ENCODE data around the gene CES4A. TPM values are rescaled to one million over a fixed set of nuclear protein-coding genes. Genes with fewer than 3 reads are reported as not detected.
A peak's percentile ranks its signal among the peaks of the same experiment; 100 is the strongest.

CES4A gene
- total RNA-seq, 2 experiments from 2014 or later: 14.9 to 16.0 TPM

DNA sequence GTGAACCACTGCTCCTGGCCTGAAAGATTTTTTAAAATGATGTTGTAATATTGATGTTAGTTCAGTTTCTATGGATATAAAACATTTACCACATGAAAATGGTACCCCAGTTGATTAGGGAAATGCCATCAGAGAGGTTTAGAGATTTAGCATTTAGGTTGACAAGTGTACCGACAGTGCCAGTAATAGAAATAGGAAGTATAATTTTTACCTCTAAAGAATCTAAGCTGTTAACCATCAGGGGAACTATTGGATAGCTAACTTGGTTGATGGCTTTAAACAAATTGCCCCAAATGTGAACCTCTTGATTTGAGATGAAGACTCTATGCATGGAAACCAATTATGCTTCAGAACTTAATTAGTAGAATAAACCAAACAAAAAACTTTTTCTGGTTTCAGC is 47.0 kb downstream of the CES4A start:
- no peaks in the 10 kb centered on the region for H3K9me3 Mint-ChIP-seq
- POLR2A ChIA-PET: interaction anchor here (0.6 to 1.5 kb wide), 2 partner anchors 17 to 21 kb away, joined by 3 to 4 read pairs; no protein-coding TSS in a partner anchor
- TF ChIP-seq, protein P1, sequence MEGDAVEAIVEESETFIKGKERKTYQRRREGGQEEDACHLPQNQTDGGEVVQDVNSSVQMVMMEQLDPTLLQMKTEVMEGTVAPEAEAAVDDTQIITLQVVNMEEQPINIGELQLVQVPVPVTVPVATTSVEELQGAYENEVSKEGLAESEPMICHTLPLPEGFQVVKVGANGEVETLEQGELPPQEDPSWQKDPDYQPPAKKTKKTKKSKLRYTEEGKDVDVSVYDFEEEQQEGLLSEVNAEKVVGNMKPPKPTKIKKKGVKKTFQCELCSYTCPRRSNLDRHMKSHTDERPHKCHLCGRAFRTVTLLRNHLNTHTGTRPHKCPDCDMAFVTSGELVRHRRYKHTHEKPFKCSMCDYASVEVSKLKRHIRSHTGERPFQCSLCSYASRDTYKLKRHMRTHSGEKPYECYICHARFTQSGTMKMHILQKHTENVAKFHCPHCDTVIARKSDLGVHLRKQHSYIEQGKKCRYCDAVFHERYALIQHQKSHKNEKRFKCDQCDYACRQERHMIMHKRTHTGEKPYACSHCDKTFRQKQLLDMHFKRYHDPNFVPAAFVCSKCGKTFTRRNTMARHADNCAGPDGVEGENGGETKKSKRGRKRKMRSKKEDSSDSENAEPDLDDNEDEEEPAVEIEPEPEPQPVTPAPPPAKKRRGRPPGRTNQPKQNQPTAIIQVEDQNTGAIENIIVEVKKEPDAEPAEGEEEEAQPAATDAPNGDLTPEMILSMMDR (IDR thresholded peaks at IDR 0.05): no peak
- peak overlapping the region; percentile 39 for H3K27ac Mint-ChIP-seq
- Histone ChIP-seq H3K27ac (ENCODE audit: low read depth in 1 of 2, low read length in 2 of 2) (no peak overlapping the region), H3K4me3 (ENCODE audit: low read length) (no peak overlapping the region), H3K36me3 (ENCODE audit: insufficient read depth, low read length) (peaks cover 25% of the 10 kb centered on the region), H3K9me3 (ENCODE audit: control insufficient read depth in 1 of 2, insufficient read depth in 1 of 2, low read length in 2 of 2) (no peaks in the 10 kb centered on the region), H3K4me1 (ENCODE audit: insufficient read depth, low read length) (peaks cover 30% of the 10 kb centered on the region), H3K27me3 (ENCODE audit: control insufficient read depth in 1 of 2, insufficient read depth in 2 of 2, low read length in 2 of 2) (no peaks in the 10 kb centered on the region)
- no peak for DNase-seq
- peaks cover 70% of the 10 kb centered on the region for H3K4me1 Mint-ChIP-seq (ENCODE audit: low read depth)
- H3K27me3 Mint-ChIP-seq: no peaks in the 10 kb centered on the region
- CTCF ChIA-PET: interaction anchor here (1.3 kb wide), 1 partner anchor 120 kb away, joined by 5 read pairs; no protein-coding TSS in a partner anchor
- intact Hi-C loops (cut with DNase I, micrococcal nuclease): no loop called here
- H3K4me3 Mint-ChIP-seq: peak overlapping the region; percentile 13
- ATAC-seq (ENCODE audit: poor library complexity): no peak
- peaks cover 70% of the 10 kb centered on the region for H3K36me3 Mint-ChIP-seq (ENCODE audit: low read depth)

DNA sequence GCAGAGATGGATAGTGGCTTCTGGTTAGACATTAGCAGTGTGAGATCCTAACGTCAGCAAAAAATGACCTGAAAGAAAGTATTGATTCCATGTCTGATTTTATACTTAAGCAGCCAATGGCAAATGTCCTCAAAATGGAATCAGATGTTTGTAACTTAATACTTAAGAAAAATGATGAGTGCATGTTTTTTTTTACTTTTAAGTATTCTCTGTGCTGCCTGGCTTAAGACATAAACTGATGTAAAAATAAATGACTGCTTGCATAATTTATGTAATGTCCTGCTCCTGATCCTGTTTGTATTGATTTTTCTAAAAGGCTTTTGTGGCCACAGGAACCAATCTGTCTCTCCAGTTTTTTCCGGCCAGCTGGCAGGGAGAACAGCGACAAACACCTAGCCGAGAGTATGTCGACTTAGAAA is 47.9 kb downstream of the CES4A start:
- Mint-ChIP-seq H3K4me3 (no peak overlapping the region), H3K4me1 (ENCODE audit: low read depth) (peaks cover 70% of the 10 kb centered on the region), H3K27ac (no peak overlapping the region), H3K36me3 (ENCODE audit: low read depth) (peaks cover 77% of the 10 kb centered on the region), H3K9me3 (no peaks in the 10 kb centered on the region), H3K27me3 (no peaks in the 10 kb centered on the region)
- intact Hi-C loops (cut with DNase I, micrococcal nuclease): no loop called here
- peaks cover 23% of the 10 kb centered on the region for H3K4me1 ChIP-seq (ENCODE audit: insufficient read depth, low read length)
- ChIA-PET POLR2A (no interaction called here), CTCF (interaction anchor here (1.2 kb wide), 1 partner anchor 18 kb away, joined by 4 read pairs; no protein-coding TSS in a partner anchor)
- H3K36me3 ChIP-seq (ENCODE audit: insufficient read depth, low read length): peaks cover 30% of the 10 kb centered on the region
- no peak overlapping the region for H3K27ac ChIP-seq (ENCODE audit: low read depth in 1 of 2, low read length in 2 of 2)
- TF ChIP-seq, protein P1 (IDR thresholded peaks at IDR 0.05): no peak
- ATAC-seq (ENCODE audit: poor library complexity): no peak
- H3K4me3 ChIP-seq (ENCODE audit: low read length): no peak overlapping the region
- no peaks in the 10 kb centered on the region for H3K27me3 ChIP-seq (ENCODE audit: control insufficient read depth in 1 of 2, insufficient read depth in 2 of 2, low read length in 2 of 2)
- H3K9me3 ChIP-seq (ENCODE audit: control insufficient read depth in 1 of 2, insufficient read depth in 1 of 2, low read length in 2 of 2): no peaks in the 10 kb centered on the region
- no peak for DNase-seq

DNA sequence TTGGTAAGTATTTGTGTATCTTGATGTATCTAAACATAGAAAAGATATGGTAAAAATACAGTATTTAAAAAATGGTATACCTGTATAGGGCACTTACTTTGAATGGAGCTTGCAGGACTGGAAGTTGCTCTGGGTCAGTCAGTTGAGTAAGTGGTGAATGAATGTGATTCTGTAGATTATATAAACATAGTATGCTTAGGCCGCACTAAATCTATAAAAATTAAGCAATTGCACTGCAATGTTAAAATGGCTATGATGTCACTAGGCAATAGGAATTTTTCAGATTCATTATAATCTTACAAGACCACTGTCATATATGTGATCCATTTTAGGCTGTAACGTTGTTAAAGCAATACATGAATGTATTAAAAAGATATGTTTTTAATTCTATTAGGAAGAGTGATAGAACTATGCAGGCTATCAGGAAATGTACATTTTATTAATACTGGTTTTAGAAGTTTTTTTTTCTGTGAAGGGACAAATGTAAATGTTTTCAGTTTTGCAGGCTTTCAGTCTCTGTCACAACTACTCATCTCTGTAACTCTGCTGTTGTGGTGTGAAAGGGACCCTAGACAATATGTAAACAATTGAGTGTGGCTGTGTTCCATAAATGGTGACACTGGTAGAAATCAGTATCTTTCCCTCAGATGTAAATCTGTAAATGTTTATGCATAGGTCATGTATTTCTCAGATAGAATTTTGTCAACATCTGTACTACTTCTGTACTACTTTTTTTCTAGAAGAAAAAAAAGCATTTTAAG is 51.1 kb downstream of the CES4A start:
- Histone ChIP-seq H3K4me3 (ENCODE audit: low read length) (no peak overlapping the region), H3K36me3 (ENCODE audit: insufficient read depth, low read length) (peaks cover 36% of the 10 kb centered on the region), H3K27me3 (ENCODE audit: control insufficient read depth in 1 of 2, insufficient read depth in 2 of 2, low read length in 2 of 2) (no peaks in the 10 kb centered on the region), H3K9me3 (ENCODE audit: control insufficient read depth in 1 of 2, insufficient read depth in 1 of 2, low read length in 2 of 2) (no peaks in the 10 kb centered on the region), H3K27ac (ENCODE audit: low read depth in 1 of 2, low read length in 2 of 2) (no peak overlapping the region), H3K4me1 (ENCODE audit: insufficient read depth, low read length) (peaks cover 2% of the 10 kb centered on the region)
- DNase-seq: no peak
- Mint-ChIP-seq H3K4me3 (no peak overlapping the region), H3K27me3 (no peaks in the 10 kb centered on the region), H3K36me3 (ENCODE audit: low read depth) (peaks cover 66% of the 10 kb centered on the region), H3K9me3 (no peaks in the 10 kb centered on the region), H3K4me1 (ENCODE audit: low read depth) (peaks cover 55% of the 10 kb centered on the region), H3K27ac (no peak overlapping the region)
- no peak for ATAC-seq (ENCODE audit: poor library complexity)
- ChIA-PET POLR2A (no interaction called here), CTCF (interaction anchor here (1.6 to 2.2 kb wide), 2 partner anchors 8 to 116 kb away, joined by 3 to 6 read pairs; no protein-coding TSS in a partner anchor)
- intact Hi-C loops (cut with DNase I, micrococcal nuclease): no loop called here
- TF ChIP-seq, protein P1 (IDR thresholded peaks at IDR 0.05): no peak
